ENCODE data around the gene TMC8.

Gene TMC8

GRCh38 chr17:78172249-78173051 is 41.9 kb downstream of the TMC8 start:
- no peak for TF ChIP-seq CTCF (IDR thresholded peaks at IDR 0.05; ENCODE audit: borderline replicate concordance, control extremely low read depth, extremely low read depth, insufficient read depth, missing control alignments)
- in situ Hi-C loops (cut with MboI; ENCODE audit: low sequenced_read_pairs, unreplicated experiment) = no loop called here
- DNase-seq (ENCODE audit: low spot score) = no peak

- TF ChIP-seq CTCF (IDR thresholded peaks at IDR 0.05; ENCODE audit: borderline replicate concordance, control extremely low read depth, extremely low read depth, insufficient read depth, missing control alignments) = no peak
- DNase-seq (ENCODE audit: low spot score) = peak; percentile 78
- in situ Hi-C loops (cut with MboI; ENCODE audit: low sequenced_read_pairs, unreplicated experiment) = no loop called here
These were observed 42.6 kb downstream of the TMC8 start for GRCh38 chr17:78173097-78173715.

- in situ Hi-C loops (cut with MboI; ENCODE audit: low sequenced_read_pairs, unreplicated experiment) = no loop called here
- TF ChIP-seq CTCF (IDR thresholded peaks at IDR 0.05; ENCODE audit: borderline replicate concordance, control extremely low read depth, extremely low read depth, insufficient read depth, missing control alignments) = peak; percentile 35
- peak; percentile 45 for DNase-seq (ENCODE audit: low spot score)
These were observed 43.8 kb downstream of the TMC8 start for GRCh38 chr17:78174346-78174869.

GRCh38 chr17:78174870-78175642 is 44.5 kb downstream of the TMC8 start:
- in situ Hi-C loops (cut with MboI; ENCODE audit: low sequenced_read_pairs, unreplicated experiment) = no loop called here
- peak; percentile 19 for TF ChIP-seq CTCF (IDR thresholded peaks at IDR 0.05; ENCODE audit: borderline replicate concordance, control extremely low read depth, extremely low read depth, insufficient read depth, missing control alignments)
- DNase-seq (ENCODE audit: low spot score) = no peak

- TF ChIP-seq CTCF (IDR thresholded peaks at IDR 0.05; ENCODE audit: borderline replicate concordance, control extremely low read depth, extremely low read depth, insufficient read depth, missing control alignments) = no peak
- DNase-seq (ENCODE audit: low spot score) = no peak
- in situ Hi-C loops (cut with MboI; ENCODE audit: low sequenced_read_pairs, unreplicated experiment) = no loop called here
These were observed 45.0 kb downstream of the TMC8 start for GRCh38 chr17:78175643-78175981.

- in situ Hi-C loops (cut with MboI; ENCODE audit: low sequenced_read_pairs, unreplicated experiment) = no loop called here
- TF ChIP-seq CTCF (IDR thresholded peaks at IDR 0.05; ENCODE audit: borderline replicate concordance, control extremely low read depth, extremely low read depth, insufficient read depth, missing control alignments) = peak; percentile 96
- DNase-seq (ENCODE audit: low spot score) = peak; percentile 82
These were observed 46.0 kb downstream of the TMC8 start for GRCh38 chr17:78176548-78177025.

Data from GM13976 (cell line).